WTC11 (cell line): ENCODE measurements around the gene CRIP2. TPM values are rescaled to one million over a fixed set of nuclear protein-coding genes. Genes with fewer than 3 reads are reported as not detected.

Experiments
- CBFB ChIP-seq: sonication (generic); formaldehyde crosslinking; IDR thresholded peaks from 2 replicates; pipeline ENCODE4 v1.8.1; 2022; ENCODE audit warnings: mild to moderate bottlenecking, low read depth, missing genetic modification reagents
- FOXJ3 ChIP-seq: sonication (generic); formaldehyde crosslinking; IDR thresholded peaks from 2 replicates; pipeline ENCODE4 v1.9.0; 2021; ENCODE audit warnings: missing genetic modification reagents, mild to moderate bottlenecking, borderline replicate concordance
- FOXP1 ChIP-seq: sonication (generic); formaldehyde crosslinking; IDR thresholded peaks from 2 replicates; pipeline ENCODE4 v1.8.0; 2022; ENCODE audit warnings: missing genetic modification reagents, mild to moderate bottlenecking, moderate library complexity, borderline replicate concordance
- GRHL2 ChIP-seq: fragments of 250-450 bp; sonication (Bioruptor Pico); IDR thresholded peaks from 2 replicates; pipeline ENCODE4 v1.8.0; 2022; ENCODE audit warnings: mild to moderate bottlenecking, moderate library complexity; ENCODE audit not compliant: insufficient replicate concordance, severe bottlenecking
- NFE2L1 ChIP-seq: sonication (generic); formaldehyde crosslinking; IDR thresholded peaks from 2 replicates; pipeline ENCODE4 v1.8.1; 2023; ENCODE audit warnings: missing genetic modification reagents
- NR1H2 ChIP-seq: sonication (generic); formaldehyde crosslinking; IDR thresholded peaks from 2 replicates; pipeline ENCODE4 v1.9.0; 2021; ENCODE audit warnings: mild to moderate bottlenecking, moderate library complexity, missing genetic modification reagents
- NR2C2 ChIP-seq: sonication (generic); formaldehyde crosslinking; IDR thresholded peaks from 2 replicates; pipeline ENCODE4 v1.8.0; 2022; ENCODE audit warnings: mild to moderate bottlenecking, missing genetic modification reagents
- TEAD4 ChIP-seq: sonication (generic); formaldehyde crosslinking; IDR thresholded peaks from 2 replicates; pipeline ENCODE4 v1.8.0; 2022; ENCODE audit warnings: mild to moderate bottlenecking, missing genetic modification reagents
- TP53 ChIP-seq: sonication (generic); formaldehyde crosslinking; IDR thresholded peaks from 2 replicates; pipeline ENCODE4 v1.8.1; 2023; ENCODE audit warnings: mild to moderate bottlenecking, missing genetic modification reagents
- ZNF232 ChIP-seq: sonication (generic); formaldehyde crosslinking; IDR thresholded peaks from 2 replicates; pipeline ENCODE4 v1.8.0; 2022; ENCODE audit warnings: mild to moderate bottlenecking, missing genetic modification reagents
- ZNF263 ChIP-seq: sonication (generic); formaldehyde crosslinking; IDR thresholded peaks from 2 replicates; pipeline ENCODE4 v1.8.1; 2022; ENCODE audit warnings: low read depth, mild to moderate bottlenecking, moderate library complexity, missing genetic modification reagents
- ZNF317 ChIP-seq: sonication (generic); formaldehyde crosslinking; IDR thresholded peaks from 2 replicates; pipeline ENCODE4 v1.8.1; 2023; ENCODE audit warnings: low read depth, mild to moderate bottlenecking, moderate library complexity, missing genetic modification reagents, borderline replicate concordance
- total RNA-seq: library from RNA; stranded (reverse); gene quantifications from 3 replicates; pipeline ENCODE4 v1.2.3, GENCODE V29; 2021
- TF ChIP-seq, protein P1 (sequence below): fragments of 200-600 bp; IDR thresholded peaks from 2 replicates; pipeline ENCODE4 v1.8.0; 2022; ENCODE audit warnings: antibody characterized with exemption
- TF ChIP-seq, protein P2 (sequence below): sonication (generic); formaldehyde crosslinking; IDR thresholded peaks from 2 replicates; pipeline ENCODE4 v1.8.1; 2022; ENCODE audit warnings: low read depth, mild to moderate bottlenecking, moderate library complexity, missing genetic modification reagents, borderline replicate concordance
- TF ChIP-seq, protein P3 (sequence below): fragments of 250-450 bp; sonication (Bioruptor Pico); IDR thresholded peaks from 2 replicates; pipeline ENCODE4 v2.1.2; 2022; ENCODE audit warnings: mild to moderate bottlenecking, moderate library complexity
- TF ChIP-seq, protein P4 (sequence below): sonication (generic); formaldehyde crosslinking; IDR thresholded peaks from 2 replicates; pipeline ENCODE4 v1.8.0; 2023; ENCODE audit warnings: missing genetic modification reagents, mild to moderate bottlenecking, borderline replicate concordance
- TF ChIP-seq, protein P5 (sequence below): sonication (generic); formaldehyde crosslinking; IDR thresholded peaks from 2 replicates; pipeline ENCODE4 v1.8.1; 2023; ENCODE audit warnings: mild to moderate bottlenecking, moderate library complexity, missing genetic modification reagents

CRIP2 gene
- total RNA-seq, 1 experiment from 2014 or later, result 5.4 TPM

DNA sequence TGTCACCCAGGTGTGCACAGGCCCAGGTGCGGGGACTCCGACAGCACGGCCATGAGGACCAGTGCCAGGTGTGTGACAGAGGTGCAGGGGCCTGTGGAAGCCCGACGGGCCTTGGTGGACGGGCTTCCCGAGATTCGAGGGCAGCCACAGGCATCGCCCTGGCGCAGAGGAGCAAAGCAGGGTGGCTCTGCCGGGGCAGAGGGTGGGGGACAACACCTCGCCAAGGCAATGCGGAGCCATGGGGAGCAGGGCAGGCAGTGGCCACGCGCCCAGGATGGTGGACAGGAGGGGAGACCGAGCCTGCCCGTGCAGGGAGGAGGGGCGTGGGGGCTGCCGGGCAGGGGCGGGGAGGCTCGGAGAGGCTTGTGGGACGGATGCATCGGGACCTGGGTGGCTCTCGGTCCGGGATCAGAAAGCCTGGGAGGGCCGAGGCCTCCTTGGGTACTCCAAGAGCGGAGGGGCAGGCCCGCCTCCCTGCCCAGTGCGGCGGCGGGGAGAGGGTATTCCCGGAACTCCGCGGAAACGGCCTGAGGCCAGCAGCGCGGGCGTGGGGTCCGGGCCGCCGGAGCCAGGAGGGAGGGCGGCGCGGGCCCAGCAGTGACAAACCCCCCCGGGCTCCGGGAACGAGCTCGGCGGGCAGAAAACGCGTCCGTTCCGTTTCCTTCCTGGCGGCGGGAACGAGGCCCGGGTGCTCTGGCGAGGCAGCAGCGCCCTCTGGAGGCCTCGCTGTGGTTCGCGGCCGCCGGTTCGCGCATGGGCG, 53.4 kb downstream of the CRIP2 start (continued):
- TF ChIP-seq, protein P1, sequence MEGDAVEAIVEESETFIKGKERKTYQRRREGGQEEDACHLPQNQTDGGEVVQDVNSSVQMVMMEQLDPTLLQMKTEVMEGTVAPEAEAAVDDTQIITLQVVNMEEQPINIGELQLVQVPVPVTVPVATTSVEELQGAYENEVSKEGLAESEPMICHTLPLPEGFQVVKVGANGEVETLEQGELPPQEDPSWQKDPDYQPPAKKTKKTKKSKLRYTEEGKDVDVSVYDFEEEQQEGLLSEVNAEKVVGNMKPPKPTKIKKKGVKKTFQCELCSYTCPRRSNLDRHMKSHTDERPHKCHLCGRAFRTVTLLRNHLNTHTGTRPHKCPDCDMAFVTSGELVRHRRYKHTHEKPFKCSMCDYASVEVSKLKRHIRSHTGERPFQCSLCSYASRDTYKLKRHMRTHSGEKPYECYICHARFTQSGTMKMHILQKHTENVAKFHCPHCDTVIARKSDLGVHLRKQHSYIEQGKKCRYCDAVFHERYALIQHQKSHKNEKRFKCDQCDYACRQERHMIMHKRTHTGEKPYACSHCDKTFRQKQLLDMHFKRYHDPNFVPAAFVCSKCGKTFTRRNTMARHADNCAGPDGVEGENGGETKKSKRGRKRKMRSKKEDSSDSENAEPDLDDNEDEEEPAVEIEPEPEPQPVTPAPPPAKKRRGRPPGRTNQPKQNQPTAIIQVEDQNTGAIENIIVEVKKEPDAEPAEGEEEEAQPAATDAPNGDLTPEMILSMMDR, result peak; percentile 49
- TF ChIP-seq, protein P2, sequence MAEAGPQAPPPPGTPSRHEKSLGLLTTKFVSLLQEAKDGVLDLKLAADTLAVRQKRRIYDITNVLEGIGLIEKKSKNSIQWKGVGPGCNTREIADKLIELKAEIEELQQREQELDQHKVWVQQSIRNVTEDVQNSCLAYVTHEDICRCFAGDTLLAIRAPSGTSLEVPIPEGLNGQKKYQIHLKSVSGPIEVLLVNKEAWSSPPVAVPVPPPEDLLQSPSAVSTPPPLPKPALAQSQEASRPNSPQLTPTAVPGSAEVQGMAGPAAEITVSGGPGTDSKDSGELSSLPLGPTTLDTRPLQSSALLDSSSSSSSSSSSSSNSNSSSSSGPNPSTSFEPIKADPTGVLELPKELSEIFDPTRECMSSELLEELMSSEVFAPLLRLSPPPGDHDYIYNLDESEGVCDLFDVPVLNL (CRISPR knock-in tag), result no peak
- TF ChIP-seq ZNF232 (CRISPR knock-in tag) (no peak), CBFB (CRISPR knock-in tag) (no peak), NR1H2 (CRISPR knock-in tag) (no peak), FOXP1 (CRISPR knock-in tag) (no peak), ZNF317 (CRISPR knock-in tag) (no peak), NFE2L1 (no peak), GRHL2 (no peak), TEAD4 (CRISPR knock-in tag) (no peak), ZNF263 (CRISPR knock-in tag) (no peak), TP53 (CRISPR knock-in tag) (no peak), FOXJ3 (CRISPR knock-in tag) (no peak), NR2C2 (CRISPR knock-in tag) (no peak)
- TF ChIP-seq, protein P3, sequence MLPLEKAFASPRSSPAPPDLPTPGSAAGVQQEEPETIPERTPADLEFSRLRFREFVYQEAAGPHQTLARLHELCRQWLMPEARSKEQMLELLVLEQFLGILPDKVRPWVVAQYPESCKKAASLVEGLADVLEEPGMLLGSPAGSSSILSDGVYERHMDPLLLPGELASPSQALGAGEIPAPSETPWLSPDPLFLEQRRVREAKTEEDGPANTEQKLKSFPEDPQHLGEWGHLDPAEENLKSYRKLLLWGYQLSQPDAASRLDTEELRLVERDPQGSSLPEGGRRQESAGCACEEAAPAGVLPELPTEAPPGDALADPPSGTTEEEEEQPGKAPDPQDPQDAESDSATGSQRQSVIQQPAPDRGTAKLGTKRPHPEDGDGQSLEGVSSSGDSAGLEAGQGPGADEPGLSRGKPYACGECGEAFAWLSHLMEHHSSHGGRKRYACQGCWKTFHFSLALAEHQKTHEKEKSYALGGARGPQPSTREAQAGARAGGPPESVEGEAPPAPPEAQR (CRISPR knock-in tag), result no peak
- TF ChIP-seq, protein P4, sequence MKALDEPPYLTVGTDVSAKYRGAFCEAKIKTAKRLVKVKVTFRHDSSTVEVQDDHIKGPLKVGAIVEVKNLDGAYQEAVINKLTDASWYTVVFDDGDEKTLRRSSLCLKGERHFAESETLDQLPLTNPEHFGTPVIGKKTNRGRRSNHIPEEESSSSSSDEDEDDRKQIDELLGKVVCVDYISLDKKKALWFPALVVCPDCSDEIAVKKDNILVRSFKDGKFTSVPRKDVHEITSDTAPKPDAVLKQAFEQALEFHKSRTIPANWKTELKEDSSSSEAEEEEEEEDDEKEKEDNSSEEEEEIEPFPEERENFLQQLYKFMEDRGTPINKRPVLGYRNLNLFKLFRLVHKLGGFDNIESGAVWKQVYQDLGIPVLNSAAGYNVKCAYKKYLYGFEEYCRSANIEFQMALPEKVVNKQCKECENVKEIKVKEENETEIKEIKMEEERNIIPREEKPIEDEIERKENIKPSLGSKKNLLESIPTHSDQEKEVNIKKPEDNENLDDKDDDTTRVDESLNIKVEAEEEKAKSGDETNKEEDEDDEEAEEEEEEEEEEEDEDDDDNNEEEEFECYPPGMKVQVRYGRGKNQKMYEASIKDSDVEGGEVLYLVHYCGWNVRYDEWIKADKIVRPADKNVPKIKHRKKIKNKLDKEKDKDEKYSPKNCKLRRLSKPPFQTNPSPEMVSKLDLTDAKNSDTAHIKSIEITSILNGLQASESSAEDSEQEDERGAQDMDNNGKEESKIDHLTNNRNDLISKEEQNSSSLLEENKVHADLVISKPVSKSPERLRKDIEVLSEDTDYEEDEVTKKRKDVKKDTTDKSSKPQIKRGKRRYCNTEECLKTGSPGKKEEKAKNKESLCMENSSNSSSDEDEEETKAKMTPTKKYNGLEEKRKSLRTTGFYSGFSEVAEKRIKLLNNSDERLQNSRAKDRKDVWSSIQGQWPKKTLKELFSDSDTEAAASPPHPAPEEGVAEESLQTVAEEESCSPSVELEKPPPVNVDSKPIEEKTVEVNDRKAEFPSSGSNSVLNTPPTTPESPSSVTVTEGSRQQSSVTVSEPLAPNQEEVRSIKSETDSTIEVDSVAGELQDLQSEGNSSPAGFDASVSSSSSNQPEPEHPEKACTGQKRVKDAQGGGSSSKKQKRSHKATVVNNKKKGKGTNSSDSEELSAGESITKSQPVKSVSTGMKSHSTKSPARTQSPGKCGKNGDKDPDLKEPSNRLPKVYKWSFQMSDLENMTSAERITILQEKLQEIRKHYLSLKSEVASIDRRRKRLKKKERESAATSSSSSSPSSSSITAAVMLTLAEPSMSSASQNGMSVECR (CRISPR knock-in tag), result no peak; the same call in 1 of the 2 replicates
- TF ChIP-seq, protein P5, sequence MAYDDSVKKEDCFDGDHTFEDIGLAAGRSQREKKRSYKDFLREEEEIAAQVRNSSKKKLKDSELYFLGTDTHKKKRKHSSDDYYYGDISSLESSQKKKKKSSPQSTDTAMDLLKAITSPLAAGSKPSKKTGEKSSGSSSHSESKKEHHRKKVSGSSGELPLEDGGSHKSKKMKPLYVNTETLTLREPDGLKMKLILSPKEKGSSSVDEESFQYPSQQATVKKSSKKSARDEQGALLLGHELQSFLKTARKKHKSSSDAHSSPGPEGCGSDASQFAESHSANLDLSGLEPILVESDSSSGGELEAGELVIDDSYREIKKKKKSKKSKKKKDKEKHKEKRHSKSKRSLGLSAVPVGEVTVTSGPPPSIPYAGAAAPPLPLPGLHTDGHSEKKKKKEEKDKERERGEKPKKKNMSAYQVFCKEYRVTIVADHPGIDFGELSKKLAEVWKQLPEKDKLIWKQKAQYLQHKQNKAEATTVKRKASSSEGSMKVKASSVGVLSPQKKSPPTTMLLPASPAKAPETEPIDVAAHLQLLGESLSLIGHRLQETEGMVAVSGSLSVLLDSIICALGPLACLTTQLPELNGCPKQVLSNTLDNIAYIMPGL, result peak; percentile 62; the same call in 1 of the 2 replicates
- TF ChIP-seq, all 79 proteins: peak for 6
